ENCODE data around the gene SOD2.
"Not testable (repeated sequence)": the region's sequence is repeated elsewhere in the genome, so short reads cannot be mapped to it uniquely, and the experiment has no call there.

GRCh38 chr6:159690135-159690534 lies 2.9 kb downstream of the SOD2 start:
- not testable (repeated sequence) for TF ChIP-seq CTCF (conservative IDR thresholded peaks at IDR 0.05; ENCODE audit: low read length); EZH2phosphoT487 (IDR thresholded peaks at IDR 0.05; ENCODE audit: borderline replicate concordance, low read depth, low read length)

Measured in OCI-LY7 (cell line).